ENCODE data around the gene TRAF3IP1. TPM values are rescaled to one million over a fixed set of nuclear protein-coding genes. Genes with fewer than 3 reads are reported as not detected.
"Not testable (repeated sequence)": the region's sequence is repeated elsewhere in the genome, so short reads cannot be mapped to it uniquely, and the experiment has no call there.

Gene TRAF3IP1
- total and polyA plus RNA-seq, 10 donors = 2.6 to 19.2 (median 8.8) TPM

DNA sequence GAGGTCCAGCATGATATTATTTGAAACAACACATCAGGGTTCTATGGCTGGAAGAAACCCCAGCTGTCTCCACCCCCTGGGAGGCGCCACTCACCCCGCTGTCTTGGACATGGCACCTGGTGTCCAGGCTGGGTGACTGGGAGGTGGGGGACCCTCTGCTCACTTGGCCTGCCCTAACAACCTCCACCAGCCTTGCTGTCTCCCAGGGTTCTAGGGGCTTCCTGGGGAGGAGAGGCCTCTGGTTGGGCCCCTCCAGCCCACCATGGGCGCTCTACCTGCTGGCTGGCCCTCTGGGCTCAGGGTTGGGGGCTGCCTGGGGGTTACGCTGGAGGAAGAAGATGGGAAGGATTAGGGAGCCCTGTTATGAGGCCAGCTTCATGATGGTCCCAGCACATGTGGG is 48.2 kb upstream of the TRAF3IP1 start:
- H3K36me3 ChIP-seq = peaks cover 0 to 98% (median 86%) of the 10 kb centered on the region in 6 donors
- 96 to 99% (median 98%) methylated on average over 2 to 4 of the region's 4 CpGs for WGBS, 5 donors
- H3K4me3 ChIP-seq = no peak overlapping the region
- intact Hi-C loops (cut with DNase I; ENCODE audit: low total_unique reads) = no loop called here
- DNase-seq = no peak
- H3K4me1 ChIP-seq = peaks cover 0 to 15% (median 0%) of the 10 kb centered on the region in 6 donors
- no peak overlapping the region for H3K27ac ChIP-seq
- no peak for TF ChIP-seq POLR2A (IDR thresholded peaks at IDR 0.05)
- no peak for TF ChIP-seq POLR2AphosphoS5 (IDR thresholded peaks at IDR 0.05)
- TF ChIP-seq, protein P1, sequence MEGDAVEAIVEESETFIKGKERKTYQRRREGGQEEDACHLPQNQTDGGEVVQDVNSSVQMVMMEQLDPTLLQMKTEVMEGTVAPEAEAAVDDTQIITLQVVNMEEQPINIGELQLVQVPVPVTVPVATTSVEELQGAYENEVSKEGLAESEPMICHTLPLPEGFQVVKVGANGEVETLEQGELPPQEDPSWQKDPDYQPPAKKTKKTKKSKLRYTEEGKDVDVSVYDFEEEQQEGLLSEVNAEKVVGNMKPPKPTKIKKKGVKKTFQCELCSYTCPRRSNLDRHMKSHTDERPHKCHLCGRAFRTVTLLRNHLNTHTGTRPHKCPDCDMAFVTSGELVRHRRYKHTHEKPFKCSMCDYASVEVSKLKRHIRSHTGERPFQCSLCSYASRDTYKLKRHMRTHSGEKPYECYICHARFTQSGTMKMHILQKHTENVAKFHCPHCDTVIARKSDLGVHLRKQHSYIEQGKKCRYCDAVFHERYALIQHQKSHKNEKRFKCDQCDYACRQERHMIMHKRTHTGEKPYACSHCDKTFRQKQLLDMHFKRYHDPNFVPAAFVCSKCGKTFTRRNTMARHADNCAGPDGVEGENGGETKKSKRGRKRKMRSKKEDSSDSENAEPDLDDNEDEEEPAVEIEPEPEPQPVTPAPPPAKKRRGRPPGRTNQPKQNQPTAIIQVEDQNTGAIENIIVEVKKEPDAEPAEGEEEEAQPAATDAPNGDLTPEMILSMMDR (IDR thresholded peaks at IDR 0.05 in 8 of 11, conservative IDR thresholded peaks at IDR 0.05 in 3 of 11) = no peak
- no peaks in the 10 kb centered on the region for H3K27me3 ChIP-seq (replicated peaks in 1 of 7)
- H3K9me3 ChIP-seq = no peaks in the 10 kb centered on the region

DNA sequence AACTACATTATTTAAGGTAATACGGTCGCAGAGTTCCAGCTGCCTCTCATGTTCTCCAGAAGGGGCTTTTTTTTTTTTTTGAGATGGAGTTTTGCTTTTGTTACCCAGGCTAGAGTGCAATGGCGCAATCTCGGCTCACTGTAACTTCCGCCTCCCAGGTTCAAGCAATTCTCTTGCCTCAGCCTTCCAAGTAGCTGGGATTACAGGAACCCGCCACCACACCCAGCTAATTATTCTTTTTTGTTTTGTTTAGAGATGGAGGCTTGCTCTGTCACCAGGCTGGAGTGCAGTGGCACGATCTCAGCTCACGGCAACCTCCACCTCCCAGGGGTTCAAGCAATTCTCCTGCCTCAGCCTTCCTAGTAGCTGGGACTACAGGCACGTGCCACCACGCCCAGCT is 46.9 kb upstream of the TRAF3IP1 start:
- DNase-seq; intact Hi-C loops (cut with DNase I; ENCODE audit: low total_unique reads); H3K27me3 ChIP-seq (replicated peaks in 1 of 7); H3K4me3 ChIP-seq; H3K9me3 ChIP-seq: not testable (repeated sequence)
- WGBS, 5 donors = 74 to 92% (median 86%) methylated on average over 10 of the region's 10 CpGs
- H3K36me3 ChIP-seq = peaks cover 0 to 92% (median 77%) of the 10 kb centered on the region in 6 donors
- peaks cover 0 to 15% (median 0%) of the 10 kb centered on the region in 6 donors for H3K4me1 ChIP-seq
- H3K27ac ChIP-seq = peak overlapping the region in 3 of 8 donors; percentile 64 to 78 (median 73)

DNA sequence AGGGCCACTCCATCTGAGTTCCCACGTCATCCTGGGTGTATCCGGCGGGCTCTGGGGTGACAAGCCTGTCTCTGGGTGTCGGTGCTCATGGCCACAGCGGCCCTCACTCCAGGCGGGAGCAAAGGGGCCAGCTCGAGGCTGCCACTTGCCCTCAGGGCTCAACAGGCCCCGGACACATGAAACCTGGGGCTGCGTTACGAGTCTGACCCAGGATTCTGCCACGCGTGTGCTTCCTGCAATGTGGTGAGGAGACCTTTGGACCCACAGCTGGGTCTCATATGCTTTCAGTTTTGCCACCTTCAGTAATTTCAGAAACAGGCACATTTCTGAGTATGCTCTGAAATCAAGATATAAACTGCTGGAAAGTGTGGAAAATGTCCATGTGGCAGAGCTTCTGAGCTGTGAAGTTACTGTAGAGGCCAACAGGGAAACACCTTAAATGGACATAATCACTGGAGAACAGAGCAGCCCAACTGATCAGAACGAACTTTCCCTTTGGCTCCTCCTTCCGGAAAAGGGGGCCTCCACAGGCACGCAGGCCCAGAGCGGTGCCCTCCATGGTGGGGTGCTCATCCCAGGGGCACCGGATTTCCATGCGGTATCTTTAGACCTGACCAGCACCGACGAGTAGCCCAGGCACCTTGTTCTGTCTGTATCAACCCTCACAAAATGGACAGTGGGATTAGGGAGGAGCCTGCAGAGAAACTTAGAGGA is 46.0 kb upstream of the TRAF3IP1 start:
- Histone ChIP-seq H3K4me3 (no peak overlapping the region), H3K27me3 (replicated peaks in 1 of 7) (no peaks in the 10 kb centered on the region), H3K36me3 (peaks cover 0 to 86% (median 70%) of the 10 kb centered on the region in 6 donors), H3K9me3 (no peaks in the 10 kb centered on the region), H3K4me1 (peaks cover 0 to 15% (median 0%) of the 10 kb centered on the region in 6 donors), H3K27ac (peak overlapping the region in 3 of 8 donors; percentile 64 to 78 (median 73))
- no peak for TF ChIP-seq POLR2A (IDR thresholded peaks at IDR 0.05)
- TF ChIP-seq, protein P1 (IDR thresholded peaks at IDR 0.05 in 8 of 11, conservative IDR thresholded peaks at IDR 0.05 in 3 of 11) = no peak
- TF ChIP-seq POLR2AphosphoS5 (IDR thresholded peaks at IDR 0.05) = no peak
- no peak for DNase-seq
- WGBS, 5 donors = 92 to 97% (median 96%) methylated on average over 13 to 20 of the region's 20 CpGs
- intact Hi-C loops (cut with DNase I; ENCODE audit: low total_unique reads) = no loop called here

DNA sequence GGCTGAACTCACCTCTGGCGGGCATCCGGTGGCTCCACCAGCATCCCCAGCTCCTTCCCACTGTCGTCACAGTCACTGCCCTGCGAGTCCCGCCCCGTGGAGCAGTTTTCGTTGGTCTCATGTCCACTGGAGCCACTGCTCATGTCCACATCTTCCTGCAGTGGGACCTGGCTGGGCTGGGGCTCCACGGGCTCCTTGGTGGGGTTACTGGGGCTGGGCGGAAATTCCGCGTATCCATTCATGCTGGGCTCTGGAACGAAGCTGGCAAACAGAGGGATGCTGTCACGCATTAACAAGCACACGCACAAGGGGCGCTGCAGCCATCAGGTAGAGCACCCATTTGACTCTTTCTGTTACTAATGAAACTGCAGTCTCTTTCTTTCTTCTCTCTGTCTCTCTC is 42.6 kb upstream of the TRAF3IP1 start:
- no peak for TF ChIP-seq POLR2AphosphoS5 (IDR thresholded peaks at IDR 0.05)
- TF ChIP-seq, protein P1 (IDR thresholded peaks at IDR 0.05 in 8 of 11, conservative IDR thresholded peaks at IDR 0.05 in 3 of 11) = no peak
- TF ChIP-seq POLR2A (IDR thresholded peaks at IDR 0.05) = no peak
- no peak for DNase-seq
- Histone ChIP-seq H3K4me3 (no peak overlapping the region), H3K9me3 (no peaks in the 10 kb centered on the region), H3K27ac (no peak overlapping the region), H3K36me3 (peaks cover 0 to 55% (median 44%) of the 10 kb centered on the region in 6 donors), H3K4me1 (peaks cover 0 to 21% (median under 1%) of the 10 kb centered on the region in 6 donors), H3K27me3 (replicated peaks in 1 of 7) (no peaks in the 10 kb centered on the region)
- intact Hi-C loops (cut with DNase I; ENCODE audit: low total_unique reads) = no loop called here
- WGBS, 5 donors = 89 to 97% (median 90%) methylated on average over 15 of the region's 15 CpGs

All from spleen (tissue), 11 donors.